Mesenteric fat pad (tissue), 1 donor: ENCODE data around the gene STAB1. TPM values are rescaled to one million over a fixed set of nuclear protein-coding genes. Genes with fewer than 3 reads are reported as not detected.
"Not testable (repeated sequence)": the region's sequence is repeated elsewhere in the genome, so short reads cannot be mapped to it uniquely, and the experiment has no call there.

Experiments used
- DNase-seq: peaks from one replicate; pipeline ENCODE4 v3.0.0-alpha.2; 2020; ENCODE audit warnings: low spot score
- total RNA-seq: library from RNA; stranded (reverse); fragmentation: NEBNext Ultra II Directional; extraction: Animal tissue kit (Norgen Biotek cat#: 25700); gene quantifications from one replicate; pipeline ENCODE4 v1.2.1, GENCODE V29; 2021
- donor health status: DM: yes; HTN: yes; CAD: no.

STAB1 gene
- total RNA-seq, 1 donor from 2014 or later, result 557 TPM

GRCh38 chr3:52523386-52524257 lies 28.5 kb downstream of the STAB1 start:
- no peak for DNase-seq

- no peak for DNase-seq
Observed at GRCh38 chr3:52524258-52524751, 29.2 kb downstream of the STAB1 start.

GRCh38 chr3:52524752-52525679 lies 29.9 kb downstream of the STAB1 start:
- DNase-seq, result no peak

- no peak for DNase-seq
Observed at GRCh38 chr3:52525680-52526561, 30.8 kb downstream of the STAB1 start.

GRCh38 chr3:52526671-52527038 lies 31.5 kb downstream of the STAB1 start:
- not testable (repeated sequence) for DNase-seq

- peak; percentile 85 for DNase-seq
Observed at GRCh38 chr3:52527039-52527731, 32.0 kb downstream of the STAB1 start.

GRCh38 chr3:52527732-52528585 lies 32.8 kb downstream of the STAB1 start:
- peak; percentile 82 for DNase-seq

GRCh38 chr3:52528586-52529375 lies 33.6 kb downstream of the STAB1 start:
- DNase-seq, result peak; percentile 81

GRCh38 chr3:52529376-52530333 lies 34.5 kb downstream of the STAB1 start:
- peak; percentile 86 for DNase-seq

- peak; percentile 84 for DNase-seq
Observed at GRCh38 chr3:52530918-52531826, 36.0 kb downstream of the STAB1 start.

GRCh38 chr3:52531860-52532516 lies 36.9 kb downstream of the STAB1 start:
- peak; percentile 83 for DNase-seq

GRCh38 chr3:52532517-52532837 lies 37.3 kb downstream of the STAB1 start:
- DNase-seq, result no peak

- peak; percentile 90 for DNase-seq
Observed at GRCh38 chr3:52532838-52533622, 37.9 kb downstream of the STAB1 start.

- DNase-seq, result peak; percentile 89
Observed at GRCh38 chr3:52533623-52534280, 38.6 kb downstream of the STAB1 start, which contains the start of gene NT5DC2. Gene NT5DC2 (minus strand): TSS chr3:52533857. CDS start chr3:52533737, 120 bp downstream.
